GM12878 (cell line): ENCODE results near the gene TUBGCP2. TPM values are rescaled to one million over a fixed set of nuclear protein-coding genes. Genes with fewer than 3 reads are reported as not detected.

ENCODE experiments used
- ATAC-seq: fragments of 200-7000 bp; cut with Tn5 transposase; 3 replicates; pipeline ENCODE4 v1.9.1; 2020; ENCODE audit warnings: mild to moderate bottlenecking, moderate library complexity
- BruUV-seq: library from RNA; stranded (reverse); fragments of 400-500 nt; replicated peaks from 2 replicates; lab custom pipeline; 2021; lab: Mats Ljungman, UMichigan
- CTCF ChIA-PET: fragments of 300-600 bp; sonication (Branson Sonifier 250); formaldehyde crosslinking; extraction: SDS; loops from one replicate; lab custom pipeline; 2021; ENCODE audit warnings: inconsistent platforms; lab: Yijun Ruan, JAX
- POLR2A ChIA-PET: fragments of 350-600 bp; formaldehyde crosslinking; extraction: SDS; loops from one replicate; lab custom pipeline; 2021; ENCODE audit warnings: inconsistent platforms; lab: Charles Lee
- RAD21 ChIA-PET: fragments of 300-600 bp; sonication (Branson Sonifier 250); formaldehyde crosslinking; loops from one replicate; lab custom pipeline; 2023; ENCODE audit warnings: antibody characterized with exemption; ENCODE audit not compliant: unreplicated experiment; lab: Charles Lee
- SMC1A ChIA-PET: fragments of 300-600 bp; sonication (Branson Sonifier 250); formaldehyde crosslinking; loops from one replicate; lab custom pipeline; 2023; ENCODE audit not compliant: unreplicated experiment, uncharacterized antibody; lab: Charles Lee
- DNase-seq: peaks from one replicate; pipeline ENCODE4 v3.0.0-alpha.2; 2011; ENCODE audit warnings: low read depth, low spot score
- FAIRE-seq: peaks from 3 replicates; lab custom pipeline; 2011; peaks lifted over from hg19 to GRCh38; lab: Jason Lieb, UNC
- H2AFZ ChIP-seq: 2 replicates; pipeline ENCODE4 v1.6.0; 2011; ENCODE audit warnings: low read depth, low read length, control low read depth; ENCODE audit not compliant: control insufficient read depth
- H3K27ac ChIP-seq: 2 replicates; pipeline ENCODE4 v1.5.1; 2011; ENCODE audit warnings: control low read depth; ENCODE audit not compliant: control insufficient read depth, insufficient read depth
- H3K27me3 ChIP-seq, 2 experiments: replicated peaks in 1 of 2; 2 replicates each; pipeline versions ENCODE4 v1.6.0 to v1.6.1; 2011; ENCODE audit warnings: low read length in 1 of 2; ENCODE audit not compliant: control insufficient read depth in 2 of 2, insufficient read depth in 2 of 2
- H3K36me3 ChIP-seq, 2 experiments: 2 replicates each; pipeline ENCODE4 v1.5.1; 2011; ENCODE audit warnings: low read length in 1 of 2; ENCODE audit not compliant: control insufficient read depth in 2 of 2, insufficient read depth in 2 of 2
- H3K4me1 ChIP-seq: 2 replicates; pipeline ENCODE4 v1.6.1; 2011; ENCODE audit warnings: mild to moderate bottlenecking, low read length, moderate library complexity, mixed read lengths; ENCODE audit not compliant: control insufficient read depth, insufficient read depth
- H3K4me2 ChIP-seq: 2 replicates; pipeline ENCODE4 v1.6.0; 2011; ENCODE audit warnings: control low read depth; ENCODE audit not compliant: control insufficient read depth, insufficient read depth
- H3K4me3 ChIP-seq: fragments of 200-600 bp; sonication (generic); 2 replicates; pipeline ENCODE4 v1.5.1; 2016
- H3K79me2 ChIP-seq: 2 replicates; pipeline ENCODE4 v1.6.0; 2011; ENCODE audit warnings: low read length; ENCODE audit not compliant: control insufficient read depth, insufficient read depth
- H3K9ac ChIP-seq: 2 replicates; pipeline ENCODE4 v1.8.0; 2011; ENCODE audit warnings: low read length, control low read depth, mixed read lengths; ENCODE audit not compliant: control insufficient read depth, insufficient read depth
- H3K9me3 ChIP-seq: replicated peaks from 3 replicates; pipeline ENCODE4 v1.5.1; 2011; ENCODE audit warnings: mild to moderate bottlenecking, low read length; ENCODE audit not compliant: control insufficient read depth, insufficient read depth
- H4K20me1 ChIP-seq: 2 replicates; pipeline ENCODE4 v1.6.0; 2011; ENCODE audit not compliant: control insufficient read depth, insufficient read depth
- CBFB ChIP-seq: IDR thresholded peaks from 2 replicates; pipeline ENCODE4 v1.6.1; 2016; ENCODE audit warnings: antibody characterized with exemption, low read depth
- CEBPB ChIP-seq, 2 experiments: fragments of 150-350 bp in 1 of 2; IDR thresholded peaks; 2 replicates each; pipeline ENCODE4 v1.6.1; 2012 to 2014; ENCODE audit warnings: low read depth in 2 of 2, low read length in 2 of 2, borderline replicate concordance in 1 of 2, inconsistent platforms in 1 of 2
- HDAC6 ChIP-seq: fragments of 200-600 bp; sonication (generic); IDR thresholded peaks from one replicate; pipeline ENCODE4 v1.8.0; 2017; ENCODE audit warnings: antibody characterized with exemption; ENCODE audit not compliant: unreplicated experiment
- MEF2A ChIP-seq: IDR thresholded peaks from 2 replicates; pipeline ENCODE4 v1.6.1; 2011; ENCODE audit warnings: low read depth, mild to moderate bottlenecking, low read length, moderate library complexity; ENCODE audit not compliant: insufficient read depth
- MEF2B ChIP-seq: fragments of 450-650 bp; IDR thresholded peaks from 2 replicates; pipeline ENCODE4 v1.6.1; 2018; ENCODE audit warnings: mild to moderate bottlenecking, moderate library complexity; ENCODE audit not compliant: partially characterized antibody, poor library complexity, severe bottlenecking
- MTA3 ChIP-seq: IDR thresholded peaks from 2 replicates; pipeline ENCODE4 v1.6.1; 2012; ENCODE audit warnings: low read length, inconsistent platforms, borderline replicate concordance
- PAX8 ChIP-seq: fragments of 450-650 bp; IDR thresholded peaks from 2 replicates; pipeline ENCODE4 v1.6.1; 2017; ENCODE audit warnings: mild to moderate bottlenecking, moderate library complexity
- POLR2A ChIP-seq: IDR thresholded peaks from 2 replicates; pipeline ENCODE4 v1.6.1; 2011; ENCODE audit warnings: low read depth, mild to moderate bottlenecking, low read length
- SREBF1 ChIP-seq: IDR thresholded peaks from 2 replicates; pipeline ENCODE4 v1.6.1; 2012; ENCODE audit warnings: mild to moderate bottlenecking, low read length
- ZBED1 ChIP-seq: IDR thresholded peaks from 2 replicates; pipeline ENCODE4 v1.6.1; 2016; ENCODE audit warnings: borderline replicate concordance
- ZNF24 ChIP-seq: fragments of 450-650 bp; IDR thresholded peaks from 2 replicates; pipeline ENCODE4 v1.6.1; 2017; ENCODE audit warnings: antibody characterized with exemption, mild to moderate bottlenecking
- ZSCAN29 ChIP-seq: fragments of 450-650 bp; IDR thresholded peaks from 2 replicates; pipeline ENCODE4 v1.6.1; 2017; ENCODE audit warnings: mild to moderate bottlenecking, moderate library complexity
- WGBS: methylation state at CpG from one replicate; pipeline ENCODE4 v1.1.6; 2016; ENCODE audit warnings: low lambda C conversion rate; ENCODE audit not compliant: insufficient replicate concordance, insufficient coverage; ENCODE audit errors: missing lambda C conversion rate; 5-methylcytosine and 5-hydroxymethylcytosine counted together
- in situ Hi-C: fragments of 300-500 bp; cut with MboI; formaldehyde crosslinking; loops from 9 replicates; pipeline ENCODE4 v1.14.3; 2018; ENCODE audit warnings: mixed read lengths
- intact Hi-C: fragments of 100-400 bp; cut with micrococcal nuclease; formaldehyde crosslinking; loops from one replicate; pipeline ENCODE4 v1.14.2; 2022; ENCODE audit not compliant: unreplicated experiment
- polyA plus RNA-seq, 11 experiments: library from polyadenylated mRNA; depleted of rRNA in 4 of 11; unstranded in 6 of 11; stranded (reverse) in 5 of 11; fragments of >200 nt; fragmentation: Nextera tagmentation in 4 of 11; fragmentation: Illumina TruSeq in 1 of 11; extraction: Ambion mirVana in 4 of 11; extraction: Trizol in 1 of 11; gene quantifications; 1 replicate in 1 of 11; 2 replicates in 10 of 11; pipeline versions ENCODE4 v1.2.1 to v1.2.3, GENCODE V29; 2011 to 2016; ENCODE audit warnings: inconsistent platforms in 2 of 11, missing spikeins in 2 of 11, low read depth in 1 of 11
- total RNA-seq, 4 experiments: library from RNA; depleted of rRNA in 3 of 4; stranded (reverse); fragments of >200 nt in 3 of 4; fragmentation: Illumina TruSeq in 1 of 4; extraction: Trizol in 1 of 4; gene quantifications; 2 replicates each; pipeline versions ENCODE4 v1.2.1 to v1.2.3, GENCODE V29; 2013 to 2021
- TF ChIP-seq, protein P1 (sequence below): fragments of 450-650 bp; formaldehyde crosslinking; IDR thresholded peaks from 2 replicates; pipeline ENCODE4 v1.4.0; 2020; ENCODE audit warnings: mild to moderate bottlenecking, moderate library complexity
- TF ChIP-seq, protein P2 (sequence below): fragments of 150-350 bp; IDR thresholded peaks from 2 replicates; pipeline ENCODE4 v1.6.1; 2016; ENCODE audit warnings: low read depth, low read length
- TF ChIP-seq, protein P3 (sequence below): fragments of 450-650 bp; IDR thresholded peaks from 2 replicates; pipeline ENCODE4 v1.6.1; 2016; ENCODE audit warnings: mild to moderate bottlenecking

The TUBGCP2 gene
- total and polyA plus RNA-seq, 10 of the 15 experiments (the other 5 are each of a cell fraction or from before 2014, with no cell fraction given): 4.8 to 47.1 (median 34.7) TPM

DNA sequence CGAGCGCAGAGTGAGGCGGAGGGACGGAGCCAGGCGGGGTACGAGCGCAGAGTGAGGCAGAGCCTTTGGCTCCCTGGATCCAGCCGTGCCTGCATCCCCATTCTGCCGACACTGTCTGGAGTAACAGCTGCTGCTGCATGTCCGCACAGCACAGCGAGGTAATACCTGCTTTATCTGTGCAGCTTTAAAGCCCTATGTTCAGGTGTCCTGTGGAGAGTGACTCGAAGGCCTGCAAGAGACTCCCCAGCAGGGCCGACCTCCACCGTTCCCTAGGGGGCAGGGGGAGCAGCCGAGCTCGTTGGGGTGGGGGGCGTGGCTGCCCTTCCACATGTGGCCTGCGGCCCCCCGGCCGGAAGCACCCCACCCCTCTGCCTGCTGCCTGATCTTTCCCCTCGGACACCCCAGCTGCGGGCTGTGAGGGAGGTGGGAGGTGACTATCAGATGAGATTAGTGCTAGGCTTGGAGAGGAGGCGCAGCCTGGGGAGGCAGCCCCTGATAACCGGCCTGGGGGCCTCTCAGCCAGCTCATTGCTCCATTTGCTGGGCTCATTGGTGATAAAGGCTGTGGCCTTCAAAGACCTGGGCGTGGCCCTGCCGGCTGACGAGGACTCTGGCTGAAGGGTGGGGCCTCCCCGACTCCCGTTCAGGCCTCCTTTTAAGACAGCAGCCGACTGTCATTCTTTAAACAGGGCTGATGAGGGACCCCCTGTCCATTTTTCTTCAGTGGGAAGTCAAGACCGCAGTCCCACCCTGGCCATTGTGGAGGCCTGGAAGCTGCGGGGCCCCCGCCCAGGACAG is 63.0 kb downstream of the TUBGCP2 start:
- Histone ChIP-seq H3K4me2 (no peak overlapping the region), H3K9ac (no peak overlapping the region), H3K36me3 (no peaks in the 10 kb centered on the region), H2AFZ (no peak overlapping the region), H4K20me1 (no peaks in the 10 kb centered on the region; the same call in 1 of the 2 replicates), H3K27ac (no peak overlapping the region), H3K4me3 (no peak overlapping the region), H3K4me1 (peaks cover 15% of the 10 kb centered on the region), H3K9me3 (no peaks in the 10 kb centered on the region), H3K27me3 (0 out of 4 replicates have a peak, but pooled peaks cover 0 to 1% of the 10 kb centered on the region in 2 experiments), H3K79me2 (no peaks in the 10 kb centered on the region)
- in situ Hi-C loops: no loop called here
- no peak for DNase-seq
- peak; percentile 15; the same call in 2 of the 3 replicates for ATAC-seq
- intact Hi-C loops: no loop called here
- FAIRE-seq: no peak
- ChIA-PET SMC1A (no interaction called here), CTCF (no interaction called here), RAD21 (no interaction called here), POLR2A (no interaction called here)
- no TSS peak for BruUV-seq
- WGBS: 50% methylated on average over 28 of the region's 33 CpGs
- no peak for TF ChIP-seq MEF2A
- TF ChIP-seq ZBED1: no peak
- TF ChIP-seq MTA3: no peak
- TF ChIP-seq, protein P1, sequence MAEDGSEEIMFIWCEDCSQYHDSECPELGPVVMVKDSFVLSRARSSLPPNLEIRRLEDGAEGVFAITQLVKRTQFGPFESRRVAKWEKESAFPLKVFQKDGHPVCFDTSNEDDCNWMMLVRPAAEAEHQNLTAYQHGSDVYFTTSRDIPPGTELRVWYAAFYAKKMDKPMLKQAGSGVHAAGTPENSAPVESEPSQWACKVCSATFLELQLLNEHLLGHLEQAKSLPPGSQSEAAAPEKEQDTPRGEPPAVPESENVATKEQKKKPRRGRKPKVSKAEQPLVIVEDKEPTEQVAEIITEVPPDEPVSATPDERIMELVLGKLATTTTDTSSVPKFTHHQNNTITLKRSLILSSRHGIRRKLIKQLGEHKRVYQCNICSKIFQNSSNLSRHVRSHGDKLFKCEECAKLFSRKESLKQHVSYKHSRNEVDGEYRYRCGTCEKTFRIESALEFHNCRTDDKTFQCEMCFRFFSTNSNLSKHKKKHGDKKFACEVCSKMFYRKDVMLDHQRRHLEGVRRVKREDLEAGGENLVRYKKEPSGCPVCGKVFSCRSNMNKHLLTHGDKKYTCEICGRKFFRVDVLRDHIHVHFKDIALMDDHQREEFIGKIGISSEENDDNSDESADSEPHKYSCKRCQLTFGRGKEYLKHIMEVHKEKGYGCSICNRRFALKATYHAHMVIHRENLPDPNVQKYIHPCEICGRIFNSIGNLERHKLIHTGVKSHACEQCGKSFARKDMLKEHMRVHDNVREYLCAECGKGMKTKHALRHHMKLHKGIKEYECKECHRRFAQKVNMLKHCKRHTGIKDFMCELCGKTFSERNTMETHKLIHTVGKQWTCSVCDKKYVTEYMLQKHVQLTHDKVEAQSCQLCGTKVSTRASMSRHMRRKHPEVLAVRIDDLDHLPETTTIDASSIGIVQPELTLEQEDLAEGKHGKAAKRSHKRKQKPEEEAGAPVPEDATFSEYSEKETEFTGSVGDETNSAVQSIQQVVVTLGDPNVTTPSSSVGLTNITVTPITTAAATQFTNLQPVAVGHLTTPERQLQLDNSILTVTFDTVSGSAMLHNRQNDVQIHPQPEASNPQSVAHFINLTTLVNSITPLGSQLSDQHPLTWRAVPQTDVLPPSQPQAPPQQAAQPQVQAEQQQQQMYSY: no peak
- TF ChIP-seq HDAC6: no peak
- no peak for TF ChIP-seq POLR2A
- no peak for TF ChIP-seq CBFB
- TF ChIP-seq, protein P2, sequence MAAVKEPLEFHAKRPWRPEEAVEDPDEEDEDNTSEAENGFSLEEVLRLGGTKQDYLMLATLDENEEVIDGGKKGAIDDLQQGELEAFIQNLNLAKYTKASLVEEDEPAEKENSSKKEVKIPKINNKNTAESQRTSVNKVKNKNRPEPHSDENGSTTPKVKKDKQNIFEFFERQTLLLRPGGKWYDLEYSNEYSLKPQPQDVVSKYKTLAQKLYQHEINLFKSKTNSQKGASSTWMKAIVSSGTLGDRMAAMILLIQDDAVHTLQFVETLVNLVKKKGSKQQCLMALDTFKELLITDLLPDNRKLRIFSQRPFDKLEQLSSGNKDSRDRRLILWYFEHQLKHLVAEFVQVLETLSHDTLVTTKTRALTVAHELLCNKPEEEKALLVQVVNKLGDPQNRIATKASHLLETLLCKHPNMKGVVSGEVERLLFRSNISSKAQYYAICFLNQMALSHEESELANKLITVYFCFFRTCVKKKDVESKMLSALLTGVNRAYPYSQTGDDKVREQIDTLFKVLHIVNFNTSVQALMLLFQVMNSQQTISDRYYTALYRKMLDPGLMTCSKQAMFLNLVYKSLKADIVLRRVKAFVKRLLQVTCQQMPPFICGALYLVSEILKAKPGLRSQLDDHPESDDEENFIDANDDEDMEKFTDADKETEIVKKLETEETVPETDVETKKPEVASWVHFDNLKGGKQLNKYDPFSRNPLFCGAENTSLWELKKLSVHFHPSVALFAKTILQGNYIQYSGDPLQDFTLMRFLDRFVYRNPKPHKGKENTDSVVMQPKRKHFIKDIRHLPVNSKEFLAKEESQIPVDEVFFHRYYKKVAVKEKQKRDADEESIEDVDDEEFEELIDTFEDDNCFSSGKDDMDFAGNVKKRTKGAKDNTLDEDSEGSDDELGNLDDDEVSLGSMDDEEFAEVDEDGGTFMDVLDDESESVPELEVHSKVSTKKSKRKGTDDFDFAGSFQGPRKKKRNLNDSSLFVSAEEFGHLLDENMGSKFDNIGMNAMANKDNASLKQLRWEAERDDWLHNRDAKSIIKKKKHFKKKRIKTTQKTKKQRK: no peak
- TF ChIP-seq, protein P3, sequence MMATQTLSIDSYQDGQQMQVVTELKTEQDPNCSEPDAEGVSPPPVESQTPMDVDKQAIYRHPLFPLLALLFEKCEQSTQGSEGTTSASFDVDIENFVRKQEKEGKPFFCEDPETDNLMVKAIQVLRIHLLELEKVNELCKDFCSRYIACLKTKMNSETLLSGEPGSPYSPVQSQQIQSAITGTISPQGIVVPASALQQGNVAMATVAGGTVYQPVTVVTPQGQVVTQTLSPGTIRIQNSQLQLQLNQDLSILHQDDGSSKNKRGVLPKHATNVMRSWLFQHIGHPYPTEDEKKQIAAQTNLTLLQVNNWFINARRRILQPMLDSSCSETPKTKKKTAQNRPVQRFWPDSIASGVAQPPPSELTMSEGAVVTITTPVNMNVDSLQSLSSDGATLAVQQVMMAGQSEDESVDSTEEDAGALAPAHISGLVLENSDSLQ: no peak
- no peak for TF ChIP-seq MEF2B
- TF ChIP-seq SREBF1: no peak
- no peak for TF ChIP-seq ZNF24
- no peak for TF ChIP-seq CEBPB (IDR thresholded peaks at IDR 0.05; ENCODE audit: borderline replicate concordance in 1 of 2, low read depth in 2 of 2, low read length in 2 of 2)
- no peak for TF ChIP-seq ZSCAN29
- TF ChIP-seq PAX8: no peak
